ENCODE data around the gene WDR64. TPM values are rescaled to one million over a fixed set of nuclear protein-coding genes. Genes with fewer than 3 reads are reported as not detected.

WDR64 gene
- total RNA-seq, 1 donor from 2014 or later = not detected

DNA sequence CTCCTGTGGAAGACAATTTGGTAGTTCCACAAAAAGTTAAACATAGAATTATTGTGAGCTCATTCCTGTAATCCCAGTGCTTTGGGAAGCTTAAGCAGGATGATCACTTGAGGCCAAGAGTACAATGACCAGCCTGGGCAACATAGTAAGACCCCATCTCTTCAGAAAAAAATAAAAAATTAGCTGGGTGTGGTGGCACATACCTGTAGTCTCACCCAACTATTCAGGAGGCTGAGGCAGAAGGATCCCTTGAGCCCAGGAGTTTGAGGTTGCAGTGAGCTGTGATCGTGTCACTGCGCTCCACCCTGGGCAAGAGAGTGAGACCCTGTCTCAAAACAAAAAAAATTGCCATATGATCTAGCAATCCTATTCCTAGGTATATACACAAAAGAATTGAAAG is 7.8 kb upstream of the WDR64 start:
- Histone ChIP-seq H3K9me3 (no peaks in the 10 kb centered on the region), H3K36me3 (no peaks in the 10 kb centered on the region), H3K27ac (no peak overlapping the region), H3K27me3 (no peaks in the 10 kb centered on the region), H3K4me1 (peaks cover 6% of the 10 kb centered on the region), H3K4me3 (no peak overlapping the region)
- intact Hi-C loops (cut with DNase I) = no loop called here
- TF ChIP-seq CTCF (IDR thresholded peaks at IDR 0.05) = no peak
- TF ChIP-seq POLR2A (IDR thresholded peaks at IDR 0.05) = no peak
- no peak for TF ChIP-seq POLR2AphosphoS5 (IDR thresholded peaks at IDR 0.05; ENCODE audit: insufficient read depth in 1 of 2, low read depth in 1 of 2)
- DNase-seq (ENCODE audit: extremely low spot score in 2 of 2) = no peak

DNA sequence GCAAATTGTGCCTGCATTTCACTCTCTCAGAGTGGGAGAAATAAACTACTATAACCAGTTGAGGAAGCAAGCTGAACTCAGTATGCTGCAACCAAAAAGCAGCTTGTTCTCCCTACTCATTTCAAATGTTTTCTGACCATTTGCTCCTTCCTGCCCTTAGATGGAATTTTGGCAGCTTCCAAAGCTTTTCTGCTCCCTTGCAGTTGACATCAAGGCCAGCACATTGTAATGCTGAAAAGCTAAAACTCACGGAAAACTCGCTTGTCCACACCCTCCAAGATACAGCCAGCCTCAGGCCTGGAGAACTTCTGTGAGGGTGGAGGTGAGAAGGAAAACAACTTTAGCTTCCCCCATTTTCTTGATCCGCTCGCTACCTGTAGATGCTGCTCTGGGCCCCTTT is 6.9 kb upstream of the WDR64 start:
- no peak overlapping the region for H3K4me3 ChIP-seq
- TF ChIP-seq CTCF (IDR thresholded peaks at IDR 0.05) = no peak
- TF ChIP-seq POLR2AphosphoS5 (IDR thresholded peaks at IDR 0.05; ENCODE audit: insufficient read depth in 1 of 2, low read depth in 1 of 2) = no peak
- DNase-seq (ENCODE audit: extremely low spot score in 2 of 2) = no peak
- H3K27ac ChIP-seq = no peak overlapping the region
- H3K9me3 ChIP-seq = no peaks in the 10 kb centered on the region
- peaks cover 6% of the 10 kb centered on the region for H3K4me1 ChIP-seq
- intact Hi-C loops (cut with DNase I) = no loop called here
- H3K36me3 ChIP-seq = no peaks in the 10 kb centered on the region
- H3K27me3 ChIP-seq = no peaks in the 10 kb centered on the region

DNA sequence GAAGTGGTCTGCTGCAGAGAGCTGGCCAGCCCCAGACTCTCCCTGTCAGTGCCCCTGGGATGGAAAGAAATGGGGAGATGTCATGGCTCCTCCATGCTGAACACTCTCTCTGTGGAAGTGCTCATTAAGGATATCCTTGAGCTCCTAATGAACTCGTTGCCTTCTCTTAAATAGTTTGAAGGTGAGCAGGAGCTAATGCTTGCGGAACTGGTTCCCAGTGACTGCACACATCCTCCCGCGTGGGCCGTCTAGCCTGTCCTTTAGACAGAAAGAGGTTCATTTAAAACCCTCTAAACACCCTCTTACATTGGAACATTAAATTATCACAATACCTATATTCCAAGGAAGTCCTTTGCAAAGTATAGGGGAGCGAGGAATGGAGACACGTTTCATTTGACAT is 5.9 kb upstream of the WDR64 start:
- no peaks in the 10 kb centered on the region for H3K27me3 ChIP-seq
- H3K4me3 ChIP-seq = no peak overlapping the region
- TF ChIP-seq POLR2A (IDR thresholded peaks at IDR 0.05) (no peak), CTCF (IDR thresholded peaks at IDR 0.05) (no peak), POLR2AphosphoS5 (IDR thresholded peaks at IDR 0.05; ENCODE audit: insufficient read depth in 1 of 2, low read depth in 1 of 2) (no peak)
- intact Hi-C loops (cut with DNase I) = no loop called here
- no peaks in the 10 kb centered on the region for H3K36me3 ChIP-seq
- H3K27ac ChIP-seq = no peak overlapping the region
- H3K4me1 ChIP-seq = no peaks in the 10 kb centered on the region
- no peaks in the 10 kb centered on the region for H3K9me3 ChIP-seq
- DNase-seq (ENCODE audit: extremely low spot score in 2 of 2) = no peak

DNA sequence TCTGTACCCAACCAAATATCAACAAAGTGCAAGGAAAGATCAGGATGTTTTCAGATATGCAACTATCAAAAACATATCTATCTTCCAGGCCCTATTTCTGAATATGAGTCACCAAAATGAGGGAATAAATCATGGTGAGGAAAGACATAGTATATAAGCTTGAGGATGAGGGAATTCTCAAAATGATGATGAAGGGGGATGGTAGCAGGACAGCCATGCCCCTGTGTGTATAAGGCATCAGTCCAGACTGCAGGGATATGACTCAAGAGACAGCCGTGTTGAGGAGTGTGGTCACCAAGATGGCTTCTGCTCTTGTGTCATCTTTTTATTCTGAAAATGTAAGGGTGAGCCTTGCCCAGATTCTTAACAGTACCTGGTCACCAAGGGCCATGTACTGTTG is 4.4 kb upstream of the WDR64 start:
- intact Hi-C loops (cut with DNase I) = no loop called here
- TF ChIP-seq POLR2AphosphoS5 (IDR thresholded peaks at IDR 0.05; ENCODE audit: insufficient read depth in 1 of 2, low read depth in 1 of 2) (no peak), POLR2A (IDR thresholded peaks at IDR 0.05) (no peak), CTCF (IDR thresholded peaks at IDR 0.05) (no peak)
- H3K9me3 ChIP-seq = no peaks in the 10 kb centered on the region
- H3K27ac ChIP-seq = no peak overlapping the region
- DNase-seq (ENCODE audit: extremely low spot score in 2 of 2) = no peak
- H3K27me3 ChIP-seq = no peaks in the 10 kb centered on the region
- no peaks in the 10 kb centered on the region for H3K36me3 ChIP-seq
- H3K4me3 ChIP-seq = no peak overlapping the region
- no peaks in the 10 kb centered on the region for H3K4me1 ChIP-seq

GRCh38 chr1:241648159-241648558 is 3.9 kb upstream of the WDR64 start:
- Histone ChIP-seq H3K4me1 (no peaks in the 10 kb centered on the region), H3K9me3 (no peaks in the 10 kb centered on the region), H3K4me3 (no peak overlapping the region), H3K27ac (no peak overlapping the region), H3K36me3 (no peaks in the 10 kb centered on the region), H3K27me3 (no peaks in the 10 kb centered on the region)
- no peak for DNase-seq (ENCODE audit: extremely low spot score in 2 of 2)
- intact Hi-C loops (cut with DNase I) = no loop called here
- TF ChIP-seq POLR2AphosphoS5 (IDR thresholded peaks at IDR 0.05; ENCODE audit: insufficient read depth in 1 of 2, low read depth in 1 of 2) (no peak), CTCF (IDR thresholded peaks at IDR 0.05) (no peak)
